ENCODE results near the gene EGFR.

Gene EGFR

DNA sequence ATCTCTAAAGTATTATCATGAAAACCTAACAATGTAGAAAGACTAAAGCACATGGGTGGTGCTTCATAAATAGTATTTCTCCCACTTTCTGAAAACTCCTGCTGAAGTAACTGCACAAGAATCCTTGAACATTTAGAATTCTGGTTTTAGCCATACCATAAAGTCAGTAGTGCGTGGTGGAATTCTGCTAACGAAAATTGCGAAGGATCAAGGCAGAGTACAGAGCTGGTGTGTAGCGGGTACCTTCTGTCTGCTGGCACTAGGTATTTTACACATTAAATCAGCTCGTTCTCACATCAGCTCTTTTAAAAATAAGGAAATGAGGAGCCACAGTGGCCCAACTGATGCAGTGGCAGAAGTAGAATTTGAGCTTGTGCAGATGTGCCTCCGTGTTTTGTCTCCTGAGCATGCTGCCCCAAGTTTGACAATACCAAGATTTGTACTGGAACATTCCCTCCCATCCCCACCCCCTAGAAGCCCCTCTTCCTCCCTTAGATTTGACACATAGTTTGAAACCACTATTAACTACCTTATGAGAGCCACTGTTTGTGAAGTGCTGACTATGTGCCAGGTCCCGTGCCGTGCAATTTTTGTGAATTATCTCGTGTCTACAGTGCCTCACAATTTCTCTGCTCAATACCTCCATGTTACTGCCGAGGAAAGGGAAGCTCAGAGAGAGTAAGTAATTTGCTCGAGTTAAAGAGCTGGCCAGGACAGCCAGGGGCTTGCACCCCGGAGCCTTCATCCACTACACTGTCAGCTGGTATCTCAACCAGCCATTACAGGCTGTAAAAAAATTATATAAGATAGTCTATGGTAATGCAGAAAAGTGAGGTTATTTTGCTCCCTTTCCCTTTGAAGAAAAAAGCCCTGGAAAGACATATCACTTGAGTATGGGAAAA is 66.9 kb downstream of the EGFR start:
- no peak for DNase-seq

DNA sequence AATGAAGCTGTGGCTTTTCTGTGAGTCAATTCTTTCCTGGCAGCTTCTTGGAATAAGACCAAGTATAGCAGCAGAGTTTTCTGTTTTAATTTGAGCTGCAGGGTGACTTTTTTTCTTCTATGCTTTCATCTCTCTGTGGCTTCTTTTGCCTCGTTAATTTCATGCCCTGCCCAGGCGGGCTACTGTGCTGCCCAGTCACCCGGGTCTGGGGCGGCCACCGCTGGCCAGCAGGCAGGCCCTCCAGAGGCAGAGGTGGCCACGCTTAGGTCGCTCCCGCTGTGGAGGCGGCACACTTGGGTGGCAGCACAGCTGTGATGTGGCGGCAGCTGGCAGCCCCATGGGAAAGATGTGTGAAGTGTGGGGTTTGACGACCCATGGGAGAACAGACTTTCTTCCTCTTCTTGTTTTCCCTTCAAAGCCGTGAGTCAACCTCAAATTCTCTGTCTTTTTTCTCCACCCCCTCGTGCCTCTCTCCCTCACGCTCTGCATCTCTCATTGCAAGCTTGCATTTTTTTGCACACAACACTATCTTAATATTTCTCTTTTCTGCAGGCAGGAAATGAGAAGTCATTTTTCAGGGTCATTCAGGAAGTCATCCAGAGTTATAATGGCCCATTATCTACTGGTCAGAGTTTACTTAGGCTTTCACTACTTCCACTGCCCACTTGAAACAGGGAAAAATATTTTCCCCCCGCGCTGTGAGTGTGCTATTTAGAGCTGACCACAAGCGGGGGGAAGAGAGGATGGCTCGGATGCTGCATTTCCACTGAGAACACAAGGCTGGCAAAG is 67.8 kb downstream of the EGFR start:
- no peak for DNase-seq

DNA sequence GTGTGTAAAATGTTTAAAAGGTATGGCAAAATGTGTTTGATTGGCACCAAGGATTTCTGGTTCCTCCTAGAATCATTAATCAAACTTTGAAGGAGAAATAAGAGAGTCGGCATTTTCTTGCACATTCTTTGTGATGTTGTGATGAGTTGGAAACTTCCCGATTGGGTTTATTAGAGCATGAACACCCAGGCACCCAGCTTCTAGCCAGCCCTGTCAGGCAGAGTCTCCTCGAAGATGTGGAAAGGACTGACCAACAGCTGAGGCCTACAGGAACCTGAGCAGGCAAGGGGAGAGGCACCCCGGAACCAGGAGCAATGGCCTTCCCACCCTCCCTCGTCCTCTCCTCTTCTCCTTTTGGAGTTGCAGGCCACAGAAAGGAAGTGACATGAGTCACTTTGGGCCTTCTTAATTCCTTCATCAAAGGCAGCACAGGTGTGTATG is 68.7 kb downstream of the EGFR start:
- no peak for DNase-seq

DNA sequence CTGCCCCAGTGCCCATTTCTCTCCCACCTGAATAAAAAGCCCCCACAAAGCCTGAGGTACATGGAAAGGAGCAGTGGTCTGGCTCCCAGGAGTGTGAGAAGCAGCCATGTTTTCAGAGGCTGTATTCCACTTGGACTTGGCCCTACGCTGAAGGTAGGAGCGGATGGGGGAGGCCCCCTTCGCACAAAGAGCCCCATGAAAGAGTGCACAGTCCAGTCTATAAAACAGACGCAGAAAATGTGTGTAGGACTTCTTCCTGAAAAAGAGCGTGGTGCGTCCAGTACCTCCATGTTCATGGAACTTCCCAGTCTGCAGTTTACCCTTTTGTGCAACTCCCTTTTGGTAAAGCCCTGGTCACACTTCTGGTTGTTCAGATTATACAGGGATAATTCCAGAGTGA is 69.3 kb downstream of the EGFR start:
- no peak for DNase-seq

DNA sequence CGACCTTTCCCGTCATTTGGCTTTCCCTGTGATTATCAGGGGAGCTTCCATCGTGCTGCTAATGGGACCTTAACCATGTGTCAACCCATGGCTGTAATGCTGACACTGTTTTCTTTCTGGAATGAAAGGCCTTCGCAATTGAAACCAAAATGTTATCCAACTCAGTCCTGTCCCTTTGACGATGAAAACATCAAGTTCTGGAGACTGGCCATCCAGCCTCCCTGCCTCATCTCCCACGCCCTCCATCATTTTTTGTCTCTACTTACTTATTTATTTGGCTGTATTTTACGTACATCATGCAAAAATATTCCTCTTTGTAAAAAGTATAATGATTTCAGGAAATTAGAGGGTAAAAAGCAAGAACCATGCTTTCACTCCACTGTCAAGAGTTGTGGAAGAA is 69.8 kb downstream of the EGFR start:
- DNase-seq: no peak

DNA sequence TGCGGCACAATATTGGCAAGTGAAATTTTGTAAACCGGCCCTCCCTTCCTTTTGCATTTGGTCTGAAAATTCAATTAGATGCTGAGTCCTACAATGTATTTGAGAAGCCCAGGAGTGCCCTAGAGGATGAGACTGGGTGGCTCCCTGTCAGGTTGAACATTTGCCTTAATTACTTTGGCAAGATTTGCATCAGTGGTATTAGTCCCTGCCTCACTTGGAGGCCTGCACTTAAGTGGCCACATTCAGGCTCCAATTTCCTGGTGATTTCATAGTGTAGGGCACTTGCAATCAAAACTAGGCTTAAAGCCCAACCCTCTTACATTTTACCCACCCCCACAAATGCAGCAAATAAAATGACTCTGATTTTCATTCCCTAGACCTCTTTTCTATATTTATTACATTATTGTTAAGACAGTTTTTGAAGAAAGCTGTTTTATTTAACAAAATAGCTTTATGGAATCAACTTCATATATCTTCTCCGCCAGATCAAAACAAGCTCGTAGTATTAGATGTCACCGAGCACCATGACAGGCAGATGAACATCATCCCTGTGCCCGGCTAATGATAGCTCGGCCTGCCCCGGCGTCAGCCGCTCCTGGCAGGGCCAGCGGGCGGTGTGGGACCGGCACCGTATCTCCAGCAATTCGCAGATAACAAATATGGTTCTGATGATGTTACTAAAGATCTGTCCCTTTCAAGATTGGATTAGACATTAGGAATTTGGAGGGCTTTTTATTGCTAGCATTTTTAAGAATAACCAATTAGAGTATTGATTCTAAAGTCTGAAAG is 73.6 kb downstream of the EGFR start:
- DNase-seq: no peak

DNA sequence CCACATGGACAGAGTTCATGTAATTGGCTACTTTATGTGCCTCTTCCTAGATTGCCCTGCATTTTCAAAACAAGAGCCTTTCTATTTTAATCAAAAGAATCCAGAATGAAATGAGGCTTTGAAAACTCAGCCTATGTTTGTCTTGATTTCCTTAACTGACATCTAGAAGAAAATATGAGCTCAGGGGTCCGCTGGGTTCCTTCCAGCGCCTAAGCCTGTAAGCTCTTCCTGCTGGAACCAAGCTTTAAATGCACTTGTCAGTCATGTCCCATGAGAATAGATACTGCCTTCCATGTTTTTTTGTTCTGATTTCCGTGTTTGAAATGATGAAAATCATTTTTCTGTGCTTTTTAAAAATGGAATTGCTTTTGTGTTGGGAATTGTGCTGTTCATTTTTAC is 74.2 kb downstream of the EGFR start:
- no peak for DNase-seq

DNA sequence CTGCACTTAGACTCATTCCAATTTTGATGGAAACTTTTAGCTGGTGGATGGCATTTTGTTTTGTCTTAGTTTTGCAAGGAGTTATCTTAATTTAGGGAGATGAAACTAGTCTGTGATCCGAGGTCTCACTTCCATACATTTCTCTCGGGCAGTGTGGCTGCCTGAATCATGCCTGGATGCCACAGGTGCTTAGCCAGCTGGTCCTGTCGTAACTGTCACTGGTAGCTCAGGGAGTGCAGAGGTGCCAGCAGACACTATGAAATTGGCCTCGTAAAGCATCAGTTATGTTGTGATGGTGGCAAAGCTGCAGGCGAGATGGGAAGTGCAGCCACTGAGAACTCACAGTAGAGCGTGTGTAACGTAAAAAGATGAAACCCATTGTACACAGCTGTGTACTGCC is 74.9 kb downstream of the EGFR start:
- no peak for DNase-seq

DNA sequence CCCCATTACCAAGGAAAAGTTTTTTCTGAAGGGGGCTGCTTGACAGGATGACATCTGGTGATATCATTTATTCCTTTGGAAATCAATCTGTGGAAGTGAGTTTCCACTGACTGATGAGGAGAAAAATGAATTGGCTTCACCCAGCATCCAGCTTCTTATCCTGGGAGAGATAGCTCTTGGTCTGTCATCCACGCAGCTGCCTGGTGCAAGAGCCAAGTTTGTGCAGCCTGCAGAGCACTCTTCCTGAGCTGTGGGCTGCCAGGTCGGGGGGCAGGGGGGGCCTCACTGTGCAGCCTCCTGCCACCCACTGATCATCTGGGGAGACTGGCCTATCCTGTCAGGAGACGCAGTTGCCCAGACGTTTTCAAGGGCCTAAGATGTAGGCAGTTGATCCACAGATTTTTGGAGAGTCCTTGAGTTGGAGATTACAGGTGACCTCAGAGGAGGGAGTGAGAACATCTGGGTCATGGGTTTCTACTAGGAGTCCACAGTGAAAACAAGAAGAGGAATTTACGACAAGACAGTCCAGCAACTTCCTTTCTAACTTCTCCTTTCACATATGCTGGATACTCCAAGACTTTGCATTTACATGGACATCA is 75.4 kb downstream of the EGFR start:
- no peak for DNase-seq

DNA sequence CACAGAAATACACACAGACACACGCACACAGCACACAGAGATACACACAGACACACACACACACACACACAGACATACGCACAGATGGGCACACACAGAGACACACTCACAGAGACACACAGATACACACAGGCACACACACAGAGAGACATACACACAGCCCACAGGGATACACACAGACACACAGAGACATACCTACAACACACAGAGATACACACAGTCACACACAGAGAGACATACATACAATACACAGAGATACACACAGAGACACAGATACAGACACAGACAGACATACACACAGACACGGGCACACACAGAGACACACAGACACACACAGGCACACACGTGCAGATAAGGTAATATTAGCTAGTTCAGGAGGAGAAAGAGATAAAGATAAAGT is 76.9 kb downstream of the EGFR start:
- no peak for DNase-seq

DNA sequence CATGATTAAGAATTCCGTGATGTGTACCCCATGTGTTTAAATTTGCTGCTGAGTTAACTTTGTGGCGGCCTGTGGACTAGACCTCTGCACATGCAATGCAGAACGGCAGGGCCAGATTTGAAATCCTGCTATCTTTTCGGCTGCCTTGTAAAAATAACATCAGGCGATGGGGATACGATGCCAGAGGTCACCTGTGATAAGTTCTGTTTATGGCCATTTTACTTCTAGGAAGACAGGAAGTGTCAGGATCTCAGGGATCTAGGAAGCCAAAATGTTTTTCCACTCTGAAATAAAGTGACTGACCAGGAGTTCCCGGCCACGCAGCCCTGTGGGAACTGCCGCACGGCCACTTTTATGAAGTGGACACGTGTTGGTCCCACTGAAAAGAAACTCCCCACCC is 77.5 kb downstream of the EGFR start:
- DNase-seq: no peak

DNA sequence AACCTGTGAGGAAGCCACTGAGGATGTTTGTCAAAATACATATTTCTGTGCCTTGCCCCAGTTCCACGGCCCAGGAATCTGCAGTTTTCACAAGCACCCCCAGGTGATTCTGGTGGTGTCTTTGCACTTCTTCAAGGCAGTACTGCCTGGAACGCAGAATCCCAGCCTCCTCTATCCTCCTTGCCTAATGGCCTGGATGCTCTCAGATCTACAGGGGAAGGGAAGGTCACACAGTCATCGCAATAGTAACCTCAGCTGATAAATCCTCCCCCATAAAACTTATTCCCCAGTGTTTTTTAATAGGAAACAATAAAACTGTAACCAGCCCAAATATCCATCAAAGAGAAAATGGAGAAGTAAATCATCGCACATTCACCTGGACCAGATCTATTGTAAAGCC is 78.3 kb downstream of the EGFR start:
- DNase-seq: no peak

DNA sequence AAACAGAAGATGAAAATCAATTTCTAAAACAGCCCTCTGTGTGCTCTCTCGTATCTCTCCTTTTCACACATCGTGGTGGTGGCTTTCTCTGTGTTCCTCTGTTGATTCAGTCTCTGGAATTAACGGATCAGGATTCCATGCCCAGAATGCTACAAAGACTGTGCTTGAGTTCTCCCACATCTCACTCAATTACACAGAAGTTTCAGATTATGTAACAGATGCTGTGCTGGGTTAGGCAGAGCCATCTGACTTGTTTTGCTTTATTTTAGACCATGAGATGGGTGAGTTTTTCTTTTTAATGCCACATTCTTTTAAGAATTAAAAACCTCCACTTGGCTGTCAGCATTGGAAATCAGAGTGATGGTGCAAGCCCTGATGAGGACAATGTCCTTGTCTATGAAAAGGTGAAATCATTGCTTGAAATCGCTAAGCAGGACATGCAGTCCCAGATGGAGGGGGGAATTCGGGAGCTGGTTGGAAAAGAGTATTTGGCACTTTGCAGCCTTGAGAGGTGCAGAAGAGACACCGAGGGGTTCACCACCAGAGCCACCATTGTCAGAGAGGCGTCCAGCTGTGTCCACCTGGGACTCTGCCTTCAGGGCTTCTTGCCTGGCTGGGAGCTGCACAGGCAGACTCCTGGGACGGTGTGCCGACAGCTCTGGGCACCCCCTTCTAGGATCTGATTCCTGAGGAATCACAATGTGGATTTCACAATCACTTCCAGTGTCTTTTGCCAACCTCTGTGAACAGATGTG is 80.4 kb downstream of the EGFR start:
- DNase-seq: no peak

DNA sequence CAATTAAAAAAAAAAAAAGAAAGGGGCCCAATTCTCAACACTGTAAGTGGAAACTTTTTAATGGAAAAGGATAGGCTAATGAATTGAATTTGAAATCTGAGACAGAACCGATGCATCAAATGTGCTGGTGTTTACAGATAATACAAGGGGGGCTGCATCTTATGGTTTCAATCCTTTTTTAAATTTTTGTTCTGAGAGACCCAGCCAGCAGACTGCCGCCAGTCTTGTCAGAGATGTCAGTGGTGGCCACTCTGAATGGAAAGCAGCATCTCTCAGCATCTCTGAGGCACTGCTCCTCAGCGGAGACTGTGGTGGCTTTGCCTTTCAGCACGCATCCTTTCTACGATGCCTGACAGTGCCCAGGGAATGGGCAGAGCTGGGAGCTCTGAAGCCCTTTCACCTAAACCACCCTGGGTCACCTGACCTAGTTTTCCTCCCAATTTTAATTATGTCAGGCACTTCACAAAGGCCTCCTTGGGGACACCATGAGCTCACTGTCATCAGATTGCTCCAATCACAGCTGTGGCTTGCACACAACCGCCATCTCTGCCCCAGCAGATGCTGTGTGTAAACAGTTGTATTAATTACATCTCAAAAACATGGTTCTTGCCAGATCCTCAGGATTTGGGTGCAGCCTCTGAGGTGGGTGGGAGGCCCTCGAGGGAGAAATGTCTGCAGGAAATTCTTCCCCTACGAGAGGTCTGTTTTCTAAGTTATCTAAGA is 81.2 kb downstream of the EGFR start:
- DNase-seq: no peak

DNA sequence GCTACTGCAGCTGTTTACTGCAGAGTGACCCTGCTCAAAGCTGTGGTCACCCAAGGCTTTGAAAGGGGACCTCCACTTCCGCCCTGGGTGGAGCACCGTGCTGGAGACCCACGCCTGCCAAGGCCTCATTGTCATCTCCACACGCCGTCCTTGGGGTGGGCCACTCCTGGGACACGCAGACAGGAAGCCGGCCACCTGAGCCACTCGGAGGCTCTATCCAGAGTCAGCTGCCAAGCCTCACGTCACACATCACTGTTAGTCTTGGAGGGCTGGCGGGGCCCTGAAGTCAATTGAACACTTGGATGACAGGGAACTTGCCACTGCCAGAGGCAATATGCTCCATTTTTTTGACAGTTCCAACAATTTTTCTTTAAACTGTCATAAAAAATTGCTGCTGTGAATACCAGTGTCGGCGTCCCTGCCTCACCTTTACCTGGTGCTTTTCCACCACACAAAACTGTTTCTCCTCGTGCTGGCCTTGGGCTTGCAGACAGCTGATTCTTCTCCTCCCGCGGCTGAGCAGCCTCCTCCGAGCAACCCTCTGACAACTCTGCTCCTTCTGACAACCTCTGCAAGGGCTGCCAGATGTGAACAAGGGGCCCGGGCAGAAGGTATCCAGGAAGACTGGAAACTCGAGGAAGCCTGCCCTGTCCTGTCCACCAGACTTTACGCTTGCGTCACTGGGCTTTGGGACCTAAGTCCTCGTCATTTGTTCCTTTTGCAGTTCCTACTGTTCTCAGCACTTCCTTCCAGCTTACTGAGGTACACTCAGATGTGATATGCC is 81.9 kb downstream of the EGFR start:
- no peak for DNase-seq

DNA sequence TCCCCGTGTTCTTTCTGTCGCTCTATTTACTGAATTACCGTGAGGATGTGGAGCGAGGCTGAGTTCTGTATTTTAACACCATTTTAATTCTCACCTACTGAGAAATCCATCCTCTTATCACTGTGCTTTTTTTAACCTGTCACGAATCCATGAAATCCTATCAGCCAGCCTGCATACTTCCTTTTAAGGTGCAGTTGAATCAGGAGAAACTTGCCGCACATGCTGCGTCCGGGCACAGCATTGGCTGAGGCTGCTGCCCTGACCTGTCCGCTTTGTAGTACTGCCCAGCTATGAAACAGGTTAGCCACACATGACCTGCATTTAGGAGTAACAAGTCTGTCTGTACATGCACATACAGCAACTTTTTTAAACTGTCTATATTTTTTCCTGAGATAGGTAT is 82.5 kb downstream of the EGFR start:
- no peak for DNase-seq

DNA sequence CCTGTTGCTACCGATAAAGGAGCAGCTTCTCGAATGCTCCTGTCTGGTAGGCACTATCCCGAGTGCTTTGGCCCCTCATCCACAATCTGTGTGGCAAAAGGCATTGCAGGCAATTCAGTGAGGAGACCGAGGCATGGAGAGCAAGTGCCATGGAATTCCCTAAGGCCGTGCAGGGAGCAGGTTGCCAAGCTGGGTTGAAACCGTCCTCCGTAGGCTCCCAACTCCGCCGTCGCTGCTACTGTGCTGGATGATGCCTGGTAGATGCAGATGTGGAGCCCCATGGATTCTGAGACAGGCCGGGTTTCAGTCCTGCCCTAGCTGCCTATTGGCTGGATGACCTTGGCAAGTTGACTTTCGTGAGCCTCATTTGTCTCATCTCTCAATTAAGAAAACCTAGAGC is 85.3 kb downstream of the EGFR start:
- no peak for DNase-seq

DNA sequence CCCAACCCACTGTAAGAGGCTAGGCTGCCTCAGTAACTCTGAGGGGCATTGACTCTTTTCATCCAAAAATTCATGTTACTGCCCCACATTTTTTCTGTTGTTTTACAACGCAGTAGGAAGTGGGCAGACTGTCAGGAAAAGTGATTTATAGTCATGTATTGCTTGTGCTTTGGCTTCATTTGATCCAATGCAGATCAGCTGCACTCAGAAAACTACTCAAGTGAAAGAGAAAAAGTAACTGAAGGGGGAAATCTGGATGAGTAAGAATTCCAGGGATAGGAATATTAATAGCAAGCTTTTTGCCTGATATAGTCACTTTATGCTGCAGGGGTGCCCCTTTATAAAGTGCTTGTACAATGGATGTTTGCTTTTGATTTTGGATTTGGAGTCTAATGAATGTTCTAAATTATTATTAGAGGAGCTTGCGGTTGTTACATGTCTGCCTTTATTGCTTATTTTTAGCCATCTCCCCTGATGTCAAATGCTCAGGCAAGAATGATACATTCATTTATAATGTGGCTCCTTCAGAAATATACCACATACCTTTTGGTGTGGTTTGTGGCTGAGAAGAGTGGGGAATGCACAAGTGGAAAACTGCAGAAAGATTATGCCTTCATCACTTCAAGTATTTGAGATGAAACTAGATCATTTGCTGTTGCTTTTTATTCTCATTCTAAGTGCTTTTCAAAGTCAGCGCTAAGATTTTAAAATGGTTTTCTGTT is 86.1 kb downstream of the EGFR start:
- no peak for DNase-seq

DNA sequence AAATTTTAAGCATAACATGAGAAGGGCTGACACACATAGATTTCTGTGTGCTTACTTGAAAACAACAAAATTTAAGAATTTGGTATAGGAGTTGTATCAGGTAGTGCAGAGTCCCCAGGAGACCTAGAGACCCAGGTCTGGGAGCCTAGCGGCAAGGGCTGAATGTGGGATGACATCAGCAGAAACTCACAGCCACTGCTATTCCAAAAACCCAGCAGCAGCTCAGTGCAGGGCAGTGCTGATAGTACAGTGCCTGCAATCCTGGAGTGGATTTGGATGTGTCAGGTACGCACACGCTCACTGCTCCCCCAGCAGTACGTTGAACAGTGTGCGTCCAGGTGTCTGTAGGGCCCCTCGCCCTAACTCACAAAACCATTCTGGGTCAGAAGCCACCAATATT is 87.1 kb downstream of the EGFR start:
- no peak for DNase-seq

DNA sequence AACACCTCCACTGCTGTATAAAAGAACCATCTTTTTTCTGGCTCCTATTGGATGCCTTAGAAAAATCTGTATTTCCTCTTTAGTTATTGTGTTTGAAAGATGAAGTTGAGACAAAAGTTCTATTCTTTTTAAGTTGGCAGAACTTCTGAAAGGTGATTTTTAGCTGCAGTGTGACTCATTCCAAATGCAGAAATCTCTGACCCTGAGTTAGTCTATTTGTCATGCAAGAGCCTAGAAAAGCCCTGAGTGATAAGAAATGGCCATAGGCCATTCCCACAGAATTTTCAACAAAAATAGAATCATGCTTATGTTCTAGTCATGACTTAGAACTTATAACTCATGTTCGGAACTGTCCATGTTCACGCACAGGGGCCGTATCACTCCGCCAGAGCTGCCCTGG is 89.1 kb downstream of the EGFR start:
- no peak for DNase-seq

Data from NCI-H446 (cell line).